ENCODE measurements around the gene SBNO1.
"Not testable (repeated sequence)": the region's sequence is repeated elsewhere in the genome, so short reads cannot be mapped to it uniquely, and the experiment has no call there.

SBNO1 gene

DNA sequence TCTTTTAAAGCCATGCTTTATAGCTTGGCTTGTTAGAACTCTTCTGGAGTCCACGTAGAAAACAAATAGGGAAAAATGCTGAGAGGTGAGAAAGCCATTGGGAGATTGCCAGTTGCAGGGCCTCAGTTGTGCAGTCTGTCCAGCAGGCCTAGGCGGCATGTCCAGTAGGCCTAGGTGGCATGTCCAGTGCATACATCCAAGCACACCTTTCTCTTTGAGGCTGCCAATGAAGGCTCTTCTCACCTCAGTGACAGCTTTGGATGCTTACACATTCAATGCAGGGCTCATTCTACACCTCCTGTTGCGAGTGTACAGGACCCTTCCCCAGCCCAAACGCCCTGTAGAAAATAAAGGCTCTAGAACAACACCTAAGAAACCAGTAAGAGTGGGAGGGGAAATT, 106.1 kb downstream of the SBNO1 start:
- Mint-ChIP-seq H3K9me3 (no peaks in the 10 kb centered on the region), H3K27me3 (no peaks in the 10 kb centered on the region), H3K4me3 (no peak overlapping the region), H3K36me3 (peaks cover 40% of the 10 kb centered on the region), H3K27ac (no peak overlapping the region), H3K4me1 (no peaks in the 10 kb centered on the region)
- no peak for ATAC-seq

- Mint-ChIP-seq H3K4me1 (peaks cover 19% of the 10 kb centered on the region), H3K27me3 (no peaks in the 10 kb centered on the region), H3K4me3 (no peak overlapping the region), H3K9me3 (no peaks in the 10 kb centered on the region), H3K27ac (no peak overlapping the region), H3K36me3 (peaks cover 38% of the 10 kb centered on the region)
- ATAC-seq = no peak
Measured at GRCh38 chr12:123254853-123255446, 109.7 kb downstream of the SBNO1 start.

DNA sequence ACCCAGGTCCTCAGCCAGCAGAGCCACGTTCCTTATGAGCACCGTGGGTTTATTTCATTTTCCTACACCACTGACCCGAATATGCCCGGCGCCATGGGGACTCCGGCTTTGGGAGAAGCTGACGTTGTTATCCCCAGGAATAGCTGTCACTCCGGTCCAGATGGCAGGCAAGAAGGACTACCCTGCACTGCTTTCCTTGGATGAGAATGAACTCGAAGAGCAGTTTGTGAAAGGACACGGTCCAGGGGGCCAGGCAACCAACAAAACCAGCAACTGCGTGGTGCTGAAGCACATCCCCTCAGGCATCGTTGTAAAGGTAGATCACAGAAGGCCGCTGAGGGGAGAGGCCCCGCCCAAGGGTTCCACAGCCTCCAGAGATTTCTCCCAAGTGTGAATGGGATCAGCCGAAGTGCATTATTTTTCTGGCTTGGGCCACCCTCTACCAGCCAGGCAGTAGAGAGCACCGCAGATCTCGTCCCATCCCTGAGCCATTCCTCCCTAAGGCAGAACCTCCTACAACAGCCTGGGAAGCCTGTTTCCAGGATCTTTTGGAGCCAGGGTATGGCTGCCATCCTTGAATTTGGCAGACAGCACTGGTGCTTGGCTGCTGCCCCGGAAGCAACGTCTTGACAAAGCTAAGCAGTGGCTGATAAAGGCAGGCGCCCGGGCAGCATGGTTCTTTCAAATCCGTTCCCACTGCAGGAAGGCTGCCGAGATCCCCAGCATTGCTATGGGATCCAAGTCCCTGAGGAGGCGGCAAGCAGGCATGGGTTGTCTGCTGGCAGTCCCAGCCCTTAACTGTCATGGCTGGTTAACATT, 110.8 kb downstream of the SBNO1 start:
- H3K27ac Mint-ChIP-seq = peak overlapping the region; percentile 24
- peaks cover 23% of the 10 kb centered on the region for H3K4me1 Mint-ChIP-seq
- no peaks in the 10 kb centered on the region for H3K9me3 Mint-ChIP-seq
- H3K27me3 Mint-ChIP-seq = no peaks in the 10 kb centered on the region
- H3K36me3 Mint-ChIP-seq = peaks cover 39% of the 10 kb centered on the region
- no peak for ATAC-seq
- no peak overlapping the region for H3K4me3 Mint-ChIP-seq

- H3K36me3 Mint-ChIP-seq = peaks cover 53% of the 10 kb centered on the region
- not testable (repeated sequence) for H3K9me3 Mint-ChIP-seq, H3K27ac Mint-ChIP-seq, ATAC-seq, H3K27me3 Mint-ChIP-seq, H3K4me3 Mint-ChIP-seq
- peaks cover 31% of the 10 kb centered on the region for H3K4me1 Mint-ChIP-seq
Measured at GRCh38 chr12:123252365-123252764, 112.3 kb downstream of the SBNO1 start.

- peaks cover 38% of the 10 kb centered on the region for H3K4me1 Mint-ChIP-seq
- no peaks in the 10 kb centered on the region for H3K27me3 Mint-ChIP-seq
- peak overlapping the region; percentile 45 for H3K27ac Mint-ChIP-seq
- peaks cover 54% of the 10 kb centered on the region for H3K36me3 Mint-ChIP-seq
- no peak for ATAC-seq
- no peaks in the 10 kb centered on the region for H3K9me3 Mint-ChIP-seq
- no peak overlapping the region for H3K4me3 Mint-ChIP-seq
Measured at GRCh38 chr12:123251403-123252076, 113.1 kb downstream of the SBNO1 start.

- Mint-ChIP-seq H3K27me3 (no peaks in the 10 kb centered on the region), H3K4me3 (no peak overlapping the region), H3K4me1 (peaks cover 46% of the 10 kb centered on the region), H3K27ac (peak overlapping the region; percentile 45), H3K9me3 (no peaks in the 10 kb centered on the region), H3K36me3 (peaks cover 51% of the 10 kb centered on the region)
- ATAC-seq = no peak
Measured at GRCh38 chr12:123250471-123251383, 113.9 kb downstream of the SBNO1 start.

DNA sequence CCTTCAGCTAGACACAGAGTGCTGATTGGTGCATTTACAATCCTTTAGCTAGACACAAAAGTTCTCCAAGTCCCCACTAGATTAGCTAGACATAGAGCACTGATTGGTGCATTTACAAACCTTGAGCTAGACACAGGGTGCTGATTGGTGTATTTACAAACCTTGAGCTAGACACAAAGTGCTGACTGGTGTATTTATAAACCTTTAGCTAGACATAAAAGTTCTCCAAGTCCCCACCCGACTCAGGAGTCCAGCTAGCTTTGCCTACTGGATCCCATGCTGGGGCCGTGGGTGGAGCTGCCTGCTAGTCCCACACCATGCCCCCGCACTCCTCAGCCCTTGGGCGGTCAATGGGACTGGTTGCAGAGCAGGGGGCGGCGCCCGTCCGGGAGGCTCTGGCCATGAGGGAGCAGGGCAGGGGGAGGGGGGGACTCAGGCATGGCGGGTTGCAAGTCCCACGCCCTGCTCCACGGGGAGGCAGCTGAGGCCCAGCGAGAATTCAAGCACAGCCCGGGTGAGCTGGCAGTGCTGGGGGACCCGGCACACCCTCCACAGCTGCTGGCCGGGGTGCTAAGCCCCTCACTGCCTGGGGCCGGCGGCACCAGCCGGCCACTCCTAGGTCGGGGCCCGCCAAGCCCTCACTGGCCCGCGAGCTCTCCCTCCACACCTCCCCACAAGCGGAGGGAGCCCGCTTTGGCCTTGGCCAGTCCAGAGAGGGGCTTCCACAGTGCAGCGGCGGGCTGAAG, 115.5 kb downstream of the SBNO1 start:
- not testable (repeated sequence) for ATAC-seq, H3K27ac Mint-ChIP-seq, H3K27me3 Mint-ChIP-seq, H3K4me3 Mint-ChIP-seq, H3K9me3 Mint-ChIP-seq
- H3K4me1 Mint-ChIP-seq = peaks cover 55% of the 10 kb centered on the region
- peaks cover 51% of the 10 kb centered on the region for H3K36me3 Mint-ChIP-seq

GRCh38 chr12:123248129-123248528, 116.5 kb downstream of the SBNO1 start:
- not testable (repeated sequence) for ATAC-seq, H3K9me3 Mint-ChIP-seq, H3K27me3 Mint-ChIP-seq, H3K4me3 Mint-ChIP-seq
- Mint-ChIP-seq H3K4me1 (peaks cover 55% of the 10 kb centered on the region), H3K36me3 (peaks cover 42% of the 10 kb centered on the region), H3K27ac (peak overlapping the region; percentile 22)

DNA sequence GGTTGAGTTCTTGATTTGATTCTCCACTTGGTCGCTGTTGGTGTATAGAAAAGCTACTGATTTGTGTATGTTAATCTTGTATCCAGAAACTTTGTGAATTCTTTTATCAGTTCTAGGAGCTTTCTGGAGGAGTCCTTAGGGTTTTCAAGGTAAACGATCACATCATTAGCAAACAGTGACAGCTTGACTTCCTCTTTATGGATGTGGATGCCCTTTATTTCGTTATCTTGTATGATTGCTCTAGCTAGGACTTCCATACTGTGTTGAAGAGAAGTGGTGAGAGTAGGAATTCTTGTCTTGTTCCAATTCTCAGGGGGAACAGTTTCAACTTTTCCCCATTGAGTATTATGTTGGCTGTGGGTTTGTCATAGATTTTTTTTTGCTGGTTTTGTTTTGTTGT, 119.0 kb downstream of the SBNO1 start:
- Mint-ChIP-seq H3K4me3 (no peak overlapping the region), H3K9me3 (no peaks in the 10 kb centered on the region), H3K36me3 (peaks cover 47% of the 10 kb centered on the region), H3K27ac (peak overlapping the region; percentile 22), H3K4me1 (peaks cover 55% of the 10 kb centered on the region), H3K27me3 (no peaks in the 10 kb centered on the region)
- ATAC-seq = no peak

GRCh38 chr12:123243671-123244262, 120.9 kb downstream of the SBNO1 start:
- Mint-ChIP-seq H3K36me3 (peaks cover 41% of the 10 kb centered on the region), H3K27me3 (no peaks in the 10 kb centered on the region), H3K4me3 (no peak overlapping the region), H3K4me1 (peaks cover 51% of the 10 kb centered on the region), H3K9me3 (no peaks in the 10 kb centered on the region), H3K27ac (no peak overlapping the region)
- ATAC-seq = no peak

GRCh38 chr12:123242116-123242904, 122.3 kb downstream of the SBNO1 start:
- peaks cover 52% of the 10 kb centered on the region for H3K4me1 Mint-ChIP-seq
- ATAC-seq = no peak
- no peak overlapping the region for H3K4me3 Mint-ChIP-seq
- H3K27me3 Mint-ChIP-seq = no peaks in the 10 kb centered on the region
- peak overlapping the region; percentile 57 for H3K27ac Mint-ChIP-seq
- H3K9me3 Mint-ChIP-seq = no peaks in the 10 kb centered on the region
- peaks cover 27% of the 10 kb centered on the region for H3K36me3 Mint-ChIP-seq

All from stimulated activated memory B cell treated with anti-CD40 and anti-IgM and Interleukin-4, amounts not matched to agents 10 μg/mL and 1 μg/mL and 100 μg/mL, for 72 hours (primary cell).